Smooth muscle cell (in vitro differentiated cells): Measurements from ENCODE around the gene ENOSF1. TPM values are rescaled to one million over a fixed set of nuclear protein-coding genes. Genes with fewer than 3 reads are reported as not detected.
A peak's percentile ranks its signal among the peaks of the same experiment; 100 is the strongest.

Experiments
- DNase-seq: peaks from one replicate; lab custom pipeline; 2025; ENCODE audit not compliant: unreplicated experiment; lab: John Stamatoyannopoulos, UW
- H2AFZ ChIP-seq: fragments of 200-600 bp; sonication (generic); 2 replicates; pipeline ENCODE4 v1.6.0; 2016; ENCODE audit warnings: antibody characterized with exemption, low read depth, mild to moderate bottlenecking
- H3F3A ChIP-seq: fragments of 200-600 bp; sonication (generic); 2 replicates; pipeline ENCODE4 v1.6.0; 2017; ENCODE audit warnings: antibody characterized with exemption, low read depth
- H3K27ac ChIP-seq: fragments of 200-600 bp; sonication (generic); 2 replicates; pipeline ENCODE4 v1.5.1; 2016; ENCODE audit warnings: low read depth, mild to moderate bottlenecking
- H3K27me3 ChIP-seq: fragments of 200-600 bp; sonication (generic); 2 replicates; pipeline ENCODE4 v1.6.1; 2016; ENCODE audit warnings: low read depth, mild to moderate bottlenecking
- H3K36me3 ChIP-seq: fragments of 200-600 bp; sonication (generic); 2 replicates; pipeline ENCODE4 v1.5.1; 2016; ENCODE audit warnings: low read depth
- H3K4me1 ChIP-seq: fragments of 200-600 bp; sonication (generic); 2 replicates; pipeline ENCODE4 v1.5.1; 2016; ENCODE audit warnings: low read depth
- H3K4me2 ChIP-seq: fragments of 200-600 bp; sonication (generic); 2 replicates; pipeline ENCODE4 v1.6.0; 2016; ENCODE audit warnings: mild to moderate bottlenecking
- H3K4me3 ChIP-seq: fragments of 200-600 bp; sonication (generic); 2 replicates; pipeline ENCODE4 v1.5.1; 2016; ENCODE audit warnings: mild to moderate bottlenecking
- H3K79me2 ChIP-seq: fragments of 200-600 bp; sonication (generic); 2 replicates; pipeline ENCODE4 v1.6.0; 2016; ENCODE audit warnings: low read depth, mild to moderate bottlenecking
- H3K9ac ChIP-seq: fragments of 200-600 bp; sonication (generic); 2 replicates; pipeline ENCODE4 v1.6.0; 2016; ENCODE audit warnings: low read depth
- H3K9me3 ChIP-seq: fragments of 200-600 bp; sonication (generic); replicated peaks from 2 replicates; pipeline ENCODE4 v1.5.1; 2016; ENCODE audit warnings: low read depth
- H4K20me1 ChIP-seq: fragments of 200-600 bp; sonication (generic); 2 replicates; pipeline ENCODE4 v1.6.0; 2016; ENCODE audit warnings: low read depth
- WGBS: methylation state at CpG from one replicate; pipeline ENCODE4 v1.1.7; 2016; ENCODE audit warnings: low lambda C conversion rate; 5-methylcytosine and 5-hydroxymethylcytosine counted together
- polyA plus RNA-seq: library from polyadenylated mRNA; unstranded; fragments of >200 nt; fragmentation: Nextera tagmentation; extraction: Ambion mirVana; gene quantifications from 2 replicates; pipeline ENCODE4 v1.2.1, GENCODE V29; 2016
- total RNA-seq: library from RNA; depleted of rRNA; stranded (reverse); fragments of >200 nt; gene quantifications from 2 replicates; pipeline ENCODE4 v1.2.3, GENCODE V29; 2014
- TF ChIP-seq, protein P1 (sequence below): fragments of 200-600 bp; sonication (generic); IDR thresholded peaks from 2 replicates; pipeline ENCODE4 v1.5.1; 2017; ENCODE audit warnings: borderline replicate concordance, mild to moderate bottlenecking, antibody characterized with exemption; ENCODE audit not compliant: insufficient read depth, poor library complexity, severe bottlenecking

Gene ENOSF1
- total and polyA plus RNA-seq, 2 experiments from 2014 or later = 6.6 to 12.4 TPM

DNA sequence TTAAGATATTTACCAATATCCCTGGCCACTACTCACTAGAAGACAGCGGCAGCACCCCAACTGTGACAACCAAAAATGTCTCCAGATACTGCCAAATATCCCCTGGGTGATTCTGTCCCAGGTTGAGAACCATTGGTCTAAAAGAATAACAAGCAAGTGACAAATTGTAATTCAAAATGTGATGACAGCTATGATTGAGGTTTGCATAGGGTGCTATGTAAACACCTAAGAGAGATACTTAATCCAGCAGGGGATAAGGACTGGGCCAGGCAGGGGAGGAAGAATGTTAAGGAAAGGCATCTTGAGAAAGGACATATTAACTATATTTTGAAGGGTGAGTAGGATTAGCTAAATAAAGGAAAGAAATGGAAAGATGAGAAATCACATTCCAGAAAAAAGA, 38.0 kb upstream of the ENOSF1 start:
- Histone ChIP-seq H3K27me3 (no peaks in the 10 kb centered on the region), H3F3A (no peaks in the 10 kb centered on the region), H3K9me3 (no peaks in the 10 kb centered on the region), H4K20me1 (peaks cover 6% of the 10 kb centered on the region), H3K36me3 (no peaks in the 10 kb centered on the region), H2AFZ (no peak overlapping the region), H3K79me2 (no peaks in the 10 kb centered on the region), H3K4me2 (no peak overlapping the region), H3K4me3 (no peak overlapping the region), H3K4me1 (no peaks in the 10 kb centered on the region), H3K9ac (no peak overlapping the region), H3K27ac (no peak overlapping the region)
- WGBS = 100% methylated on average over 1 of the region's 1 CpG
- no peak for DNase-seq
- TF ChIP-seq, protein P1, sequence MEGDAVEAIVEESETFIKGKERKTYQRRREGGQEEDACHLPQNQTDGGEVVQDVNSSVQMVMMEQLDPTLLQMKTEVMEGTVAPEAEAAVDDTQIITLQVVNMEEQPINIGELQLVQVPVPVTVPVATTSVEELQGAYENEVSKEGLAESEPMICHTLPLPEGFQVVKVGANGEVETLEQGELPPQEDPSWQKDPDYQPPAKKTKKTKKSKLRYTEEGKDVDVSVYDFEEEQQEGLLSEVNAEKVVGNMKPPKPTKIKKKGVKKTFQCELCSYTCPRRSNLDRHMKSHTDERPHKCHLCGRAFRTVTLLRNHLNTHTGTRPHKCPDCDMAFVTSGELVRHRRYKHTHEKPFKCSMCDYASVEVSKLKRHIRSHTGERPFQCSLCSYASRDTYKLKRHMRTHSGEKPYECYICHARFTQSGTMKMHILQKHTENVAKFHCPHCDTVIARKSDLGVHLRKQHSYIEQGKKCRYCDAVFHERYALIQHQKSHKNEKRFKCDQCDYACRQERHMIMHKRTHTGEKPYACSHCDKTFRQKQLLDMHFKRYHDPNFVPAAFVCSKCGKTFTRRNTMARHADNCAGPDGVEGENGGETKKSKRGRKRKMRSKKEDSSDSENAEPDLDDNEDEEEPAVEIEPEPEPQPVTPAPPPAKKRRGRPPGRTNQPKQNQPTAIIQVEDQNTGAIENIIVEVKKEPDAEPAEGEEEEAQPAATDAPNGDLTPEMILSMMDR = no peak

DNA sequence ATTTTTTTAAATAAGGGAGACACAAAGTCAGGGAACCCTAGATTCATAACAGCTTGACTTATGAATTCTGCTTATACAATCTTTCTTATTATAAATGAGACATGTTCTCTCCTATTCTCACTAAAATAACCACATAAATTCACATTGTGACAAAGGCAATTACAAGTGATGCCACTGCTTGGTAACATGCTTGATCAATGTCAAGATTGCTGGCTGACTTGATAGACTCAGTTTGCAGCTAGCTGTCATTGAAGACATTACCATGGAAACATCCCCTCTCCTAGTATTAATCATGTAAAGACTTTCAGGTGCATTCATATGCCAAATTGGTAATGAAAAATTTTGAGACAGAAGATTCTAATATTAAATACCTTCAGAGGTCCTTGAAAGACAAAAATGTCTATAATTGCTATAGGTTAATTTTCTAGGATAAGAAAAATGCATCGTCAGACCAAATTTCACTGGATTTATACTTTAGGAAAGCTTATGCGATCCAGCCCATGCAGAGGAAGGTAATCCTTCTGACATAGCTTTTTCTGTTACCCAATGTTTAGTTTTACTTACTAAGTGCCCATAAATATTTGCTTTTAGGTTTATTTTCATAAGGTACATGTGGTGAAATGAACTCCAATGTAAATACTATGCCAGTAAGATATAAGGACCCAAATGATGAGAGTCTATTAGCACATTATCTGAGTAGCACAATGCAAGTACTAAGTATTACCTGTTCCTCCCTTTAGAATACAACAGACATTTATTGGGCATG, 32.6 kb upstream of the ENOSF1 start:
- Histone ChIP-seq H4K20me1 (peaks cover 4% of the 10 kb centered on the region), H3K27me3 (no peaks in the 10 kb centered on the region), H3K9me3 (no peaks in the 10 kb centered on the region), H3K4me3 (no peak overlapping the region), H3K79me2 (no peaks in the 10 kb centered on the region), H3K9ac (no peak overlapping the region), H3F3A (no peaks in the 10 kb centered on the region), H3K27ac (no peak overlapping the region), H3K4me2 (no peak overlapping the region), H2AFZ (no peak overlapping the region), H3K4me1 (no peaks in the 10 kb centered on the region), H3K36me3 (peaks cover 7% of the 10 kb centered on the region)
- WGBS = 94% methylated on average over 2 of the region's 2 CpGs
- DNase-seq = no peak
- TF ChIP-seq, protein P1 = no peak

DNA sequence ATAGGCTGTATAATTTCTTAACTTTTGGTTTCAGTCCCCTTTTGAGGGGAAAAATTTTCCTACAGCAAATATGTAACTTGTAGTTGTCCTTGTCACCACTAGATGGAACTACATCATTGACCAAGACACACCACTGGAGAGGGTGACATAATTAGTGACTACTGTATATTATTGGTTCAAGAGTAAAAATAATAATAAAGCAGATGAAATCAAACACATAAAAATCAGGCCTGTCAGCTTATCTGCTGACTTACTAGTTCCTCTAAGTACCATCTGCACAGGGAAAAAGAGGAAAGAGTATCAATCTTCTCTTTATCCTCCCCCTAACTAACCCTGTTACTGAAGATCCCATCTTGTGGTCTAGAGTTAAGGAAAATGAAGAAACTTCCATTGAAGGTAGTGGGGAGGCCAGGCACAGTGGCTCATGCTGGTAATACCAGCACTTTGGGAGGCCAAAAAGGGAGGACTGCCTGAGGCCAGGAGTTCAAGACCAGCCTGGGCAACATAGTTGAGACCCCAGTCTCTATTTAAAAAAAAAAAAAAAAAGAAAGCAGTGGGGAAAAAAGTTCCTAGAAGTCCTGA, 29.6 kb upstream of the ENOSF1 start:
- TF ChIP-seq, protein P1 = peak; percentile 59
- no peak overlapping the region for H3K27ac ChIP-seq
- peaks cover 4% of the 10 kb centered on the region for H4K20me1 ChIP-seq
- peaks cover 7% of the 10 kb centered on the region for H3K36me3 ChIP-seq
- H3K4me3 ChIP-seq = no peak overlapping the region
- no peak overlapping the region for H3K4me2 ChIP-seq
- H3F3A ChIP-seq = no peaks in the 10 kb centered on the region
- no peaks in the 10 kb centered on the region for H3K4me1 ChIP-seq
- no peaks in the 10 kb centered on the region for H3K79me2 ChIP-seq
- DNase-seq = no peak
- H3K9me3 ChIP-seq = no peaks in the 10 kb centered on the region
- H3K9ac ChIP-seq = no peak overlapping the region
- no peaks in the 10 kb centered on the region for H3K27me3 ChIP-seq
- no peak overlapping the region for H2AFZ ChIP-seq
